ENCODE measurements around the gene CACNG1. TPM values are rescaled to one million over a fixed set of nuclear protein-coding genes. Genes with fewer than 3 reads are reported as not detected.

CACNG1 gene
- polyA plus RNA-seq, 1 donor from 2014 or later = 0.77 TPM

DNA sequence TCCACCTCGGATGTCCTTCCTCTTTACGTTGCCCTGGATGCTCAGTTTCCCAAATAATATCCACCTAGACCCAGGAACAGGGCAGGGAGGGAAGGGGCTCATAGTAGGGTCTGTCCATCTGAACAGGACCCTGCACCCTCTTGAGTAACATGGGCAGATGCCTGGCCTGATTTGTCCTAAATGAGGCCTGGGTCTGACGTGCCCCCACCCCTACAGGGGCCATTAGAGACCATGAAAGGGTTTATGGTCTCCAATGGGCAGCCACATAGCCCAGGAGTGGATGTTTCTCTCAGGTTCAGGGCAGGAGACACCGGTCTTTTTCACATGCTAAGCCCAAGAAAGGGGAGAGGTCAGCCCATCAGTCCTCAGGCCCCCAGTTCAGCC, 6.8 kb downstream of the CACNG1 start:
- Histone ChIP-seq H3K27ac (ENCODE audit: low read length) (no peak overlapping the region), H3K9ac (ENCODE audit: low read length) (no peak overlapping the region), H3K4me2 (ENCODE audit: low read length) (no peak overlapping the region), H3K27me3 (ENCODE audit: insufficient read depth, low read depth, low read length) (no peaks in the 10 kb centered on the region), H2AFZ (ENCODE audit: low read depth, low read length) (no peak overlapping the region), H3K36me3 (ENCODE audit: insufficient read depth, low read length) (no peaks in the 10 kb centered on the region), H4K20me1 (ENCODE audit: insufficient read depth) (no peaks in the 10 kb centered on the region), H3K79me2 (replicated peaks; ENCODE audit: insufficient read depth, low read length) (no peaks in the 10 kb centered on the region), H3K9me3 (ENCODE audit: low read length) (peaks cover 8% of the 10 kb centered on the region), H3K4me3 (ENCODE audit: low read length) (no peak overlapping the region), H3K9me2 (ENCODE audit: insufficient read depth, low read length) (no peaks in the 10 kb centered on the region), H3F3A (ENCODE audit: insufficient read depth, low read length, poor library complexity, severe bottlenecking) (no peaks in the 10 kb centered on the region)
- TF ChIP-seq, protein P1, sequence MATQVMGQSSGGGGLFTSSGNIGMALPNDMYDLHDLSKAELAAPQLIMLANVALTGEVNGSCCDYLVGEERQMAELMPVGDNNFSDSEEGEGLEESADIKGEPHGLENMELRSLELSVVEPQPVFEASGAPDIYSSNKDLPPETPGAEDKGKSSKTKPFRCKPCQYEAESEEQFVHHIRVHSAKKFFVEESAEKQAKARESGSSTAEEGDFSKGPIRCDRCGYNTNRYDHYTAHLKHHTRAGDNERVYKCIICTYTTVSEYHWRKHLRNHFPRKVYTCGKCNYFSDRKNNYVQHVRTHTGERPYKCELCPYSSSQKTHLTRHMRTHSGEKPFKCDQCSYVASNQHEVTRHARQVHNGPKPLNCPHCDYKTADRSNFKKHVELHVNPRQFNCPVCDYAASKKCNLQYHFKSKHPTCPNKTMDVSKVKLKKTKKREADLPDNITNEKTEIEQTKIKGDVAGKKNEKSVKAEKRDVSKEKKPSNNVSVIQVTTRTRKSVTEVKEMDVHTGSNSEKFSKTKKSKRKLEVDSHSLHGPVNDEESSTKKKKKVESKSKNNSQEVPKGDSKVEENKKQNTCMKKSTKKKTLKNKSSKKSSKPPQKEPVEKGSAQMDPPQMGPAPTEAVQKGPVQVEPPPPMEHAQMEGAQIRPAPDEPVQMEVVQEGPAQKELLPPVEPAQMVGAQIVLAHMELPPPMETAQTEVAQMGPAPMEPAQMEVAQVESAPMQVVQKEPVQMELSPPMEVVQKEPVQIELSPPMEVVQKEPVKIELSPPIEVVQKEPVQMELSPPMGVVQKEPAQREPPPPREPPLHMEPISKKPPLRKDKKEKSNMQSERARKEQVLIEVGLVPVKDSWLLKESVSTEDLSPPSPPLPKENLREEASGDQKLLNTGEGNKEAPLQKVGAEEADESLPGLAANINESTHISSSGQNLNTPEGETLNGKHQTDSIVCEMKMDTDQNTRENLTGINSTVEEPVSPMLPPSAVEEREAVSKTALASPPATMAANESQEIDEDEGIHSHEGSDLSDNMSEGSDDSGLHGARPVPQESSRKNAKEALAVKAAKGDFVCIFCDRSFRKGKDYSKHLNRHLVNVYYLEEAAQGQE (IDR thresholded peaks at IDR 0.05; ENCODE audit: borderline replicate concordance) = no peak
- TF ChIP-seq MXI1 (conservative IDR thresholded peaks at IDR 0.05; ENCODE audit: poor library complexity, severe bottlenecking) (no peak), POLR2AphosphoS5 (IDR thresholded peaks at IDR 0.05) (no peak), RAD21 (conservative IDR thresholded peaks at IDR 0.05) (no peak), CTCF (IDR thresholded peaks at IDR 0.05; ENCODE audit: poor library complexity, severe bottlenecking) (no peak), EZH2 (IDR thresholded peaks at IDR 0.05; ENCODE audit: borderline replicate concordance, insufficient read depth, low read length, poor library complexity, severe bottlenecking) (no peak), TAF1 (IDR thresholded peaks at IDR 0.05; ENCODE audit: low read depth) (no peak), EP300 (conservative IDR thresholded peaks at IDR 0.05; ENCODE audit: poor library complexity, severe bottlenecking) (no peak), SMC3 (conservative IDR thresholded peaks at IDR 0.05; ENCODE audit: poor library complexity) (no peak)

DNA sequence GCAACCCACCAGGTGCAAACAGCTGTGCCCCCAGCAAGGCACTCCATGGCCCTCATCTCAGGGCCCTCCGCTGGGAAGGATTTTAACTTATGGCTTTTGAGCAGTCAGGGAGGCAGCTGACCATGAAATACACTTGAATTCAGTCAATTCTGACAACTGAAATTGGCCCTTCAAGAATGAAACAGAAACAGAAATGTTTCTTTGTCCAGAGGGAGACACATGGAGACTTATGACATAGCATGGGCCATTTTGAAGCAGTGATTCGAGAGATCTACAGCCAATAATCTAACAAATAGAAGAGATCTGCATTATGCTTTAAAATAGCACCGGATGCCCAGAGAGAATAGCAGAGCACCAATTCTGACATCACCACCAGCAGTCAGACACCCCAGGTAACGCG, 7.5 kb downstream of the CACNG1 start:
- H3K9me3 ChIP-seq (ENCODE audit: low read length) = peaks cover 8% of the 10 kb centered on the region

More for the DNA sequence above, 7.5 kb downstream of the CACNG1 start:
- H3K4me3 ChIP-seq (ENCODE audit: low read length) = no peak overlapping the region
- no peaks in the 10 kb centered on the region for H3K79me2 ChIP-seq (replicated peaks; ENCODE audit: insufficient read depth, low read length)
- no peaks in the 10 kb centered on the region for H4K20me1 ChIP-seq (ENCODE audit: insufficient read depth)
- no peak overlapping the region for H2AFZ ChIP-seq (ENCODE audit: low read depth, low read length)
- no peak overlapping the region for H3K27ac ChIP-seq (ENCODE audit: low read length)
- TF ChIP-seq SMC3 (conservative IDR thresholded peaks at IDR 0.05; ENCODE audit: poor library complexity) = no peak
- TF ChIP-seq, protein P1 (IDR thresholded peaks at IDR 0.05; ENCODE audit: borderline replicate concordance) = no peak
- TF ChIP-seq CTCF (IDR thresholded peaks at IDR 0.05; ENCODE audit: poor library complexity, severe bottlenecking) = no peak
- TF ChIP-seq RAD21 (conservative IDR thresholded peaks at IDR 0.05) = no peak
- TF ChIP-seq TAF1 (IDR thresholded peaks at IDR 0.05; ENCODE audit: low read depth) = no peak
- TF ChIP-seq EZH2 (IDR thresholded peaks at IDR 0.05; ENCODE audit: borderline replicate concordance, insufficient read depth, low read length, poor library complexity, severe bottlenecking) = no peak
- no peak for TF ChIP-seq MXI1 (conservative IDR thresholded peaks at IDR 0.05; ENCODE audit: poor library complexity, severe bottlenecking)
- no peak for TF ChIP-seq POLR2AphosphoS5 (IDR thresholded peaks at IDR 0.05)
- no peak for TF ChIP-seq EP300 (conservative IDR thresholded peaks at IDR 0.05; ENCODE audit: poor library complexity, severe bottlenecking)
- H3K36me3 ChIP-seq (ENCODE audit: insufficient read depth, low read length) = no peaks in the 10 kb centered on the region
- H3F3A ChIP-seq (ENCODE audit: insufficient read depth, low read length, poor library complexity, severe bottlenecking) = no peaks in the 10 kb centered on the region
- H3K27me3 ChIP-seq (ENCODE audit: insufficient read depth, low read depth, low read length) = no peaks in the 10 kb centered on the region
- no peak overlapping the region for H3K9ac ChIP-seq (ENCODE audit: low read length)
- H3K9me2 ChIP-seq (ENCODE audit: insufficient read depth, low read length) = no peaks in the 10 kb centered on the region
- no peak overlapping the region for H3K4me2 ChIP-seq (ENCODE audit: low read length)

All from neural cell (in vitro differentiated cells).